H1 (cell line): Measurements from ENCODE around the gene PPM1M. TPM values are rescaled to one million over a fixed set of nuclear protein-coding genes. Genes with fewer than 3 reads are reported as not detected.

Experiments
- CTCF ChIA-PET: fragments of 300-600 bp; sonication (Branson Sonifier 250); formaldehyde crosslinking; loops from one replicate; lab custom pipeline; 2021; ENCODE audit not compliant: partially characterized antibody; lab: Charles Lee
- POLR2A ChIA-PET: fragments of 300-600 bp; sonication (Branson Sonifier 250); formaldehyde crosslinking; loops from one replicate; lab custom pipeline; 2021; ENCODE audit warnings: inconsistent platforms; ENCODE audit not compliant: partially characterized antibody; lab: Charles Lee
- DNase-seq, 2 experiments: peaks; one replicate each; pipeline versions ENCODE4 v3.0.0 to v3.0.0-alpha.2; 2010 to 2022; ENCODE audit warnings: low spot score in 2 of 2, low read depth in 1 of 2, mixed read lengths in 1 of 2
- FAIRE-seq: peaks from 2 replicates; lab custom pipeline; 2011; peaks lifted over from hg19 to GRCh38; lab: Jason Lieb, UNC
- H2AFZ ChIP-seq: 2 replicates; pipeline ENCODE4 v1.8.1; 2012; ENCODE audit warnings: low read length, inconsistent platforms
- H2AK5ac ChIP-seq: 2 replicates; pipeline ENCODE4 v1.6.1; 2013; ENCODE audit warnings: low read depth, low read length
- H2BK120ac ChIP-seq: replicated peaks from 2 replicates; pipeline ENCODE3; 2013; ENCODE audit warnings: low read depth, low read length, inconsistent platforms
- H2BK12ac ChIP-seq: 2 replicates; pipeline ENCODE4 v1.6.1; 2013; ENCODE audit warnings: low read depth, low read length
- H2BK15ac ChIP-seq: 2 replicates; pipeline ENCODE4 v1.6.1; 2013; ENCODE audit warnings: low read length
- H2BK20ac ChIP-seq: 2 replicates; pipeline ENCODE4 v1.6.1; 2013; ENCODE audit warnings: low read length
- H2BK5ac ChIP-seq: 2 replicates; pipeline ENCODE4 v1.6.1; 2013; ENCODE audit warnings: low read depth, low read length
- H3K14ac ChIP-seq: 2 replicates; pipeline ENCODE4 v1.6.1; 2013; ENCODE audit warnings: inconsistent platforms; ENCODE audit not compliant: insufficient read length
- H3K18ac ChIP-seq: 2 replicates; pipeline ENCODE4 v1.6.1; 2013; ENCODE audit warnings: low read length; ENCODE audit errors: extremely low read depth
- H3K23ac ChIP-seq: 2 replicates; pipeline ENCODE4 v1.6.1; 2013; ENCODE audit warnings: inconsistent platforms; ENCODE audit not compliant: insufficient read length
- H3K23me2 ChIP-seq: 2 replicates; pipeline ENCODE4 v1.6.1; 2013; ENCODE audit warnings: low read depth, low read length
- H3K27ac ChIP-seq: 2 replicates; pipeline ENCODE4 v1.6.1; 2011; ENCODE audit warnings: low read depth, low read length, inconsistent platforms
- H3K27me3 ChIP-seq, 4 experiments: replicated peaks in 1 of 4; 1 replicate in 1 of 4; 2 replicates in 3 of 4; pipeline versions ENCODE4 v1.6.1 to v1.8.1; 2011 to 2013; ENCODE audit warnings: low read length in 3 of 4, mild to moderate bottlenecking in 3 of 4, inconsistent platforms in 2 of 4, mixed read lengths in 2 of 4, moderate library complexity in 1 of 4; ENCODE audit not compliant: control insufficient read depth in 3 of 4, insufficient read depth in 3 of 4; ENCODE audit errors: extremely low read depth in 1 of 4
- H3K36me3 ChIP-seq, 4 experiments: 2 replicates each; pipeline versions ENCODE4 v1.6.1 to v1.8.1; 2011 to 2013; ENCODE audit warnings: mild to moderate bottlenecking in 4 of 4, low read length in 3 of 4, moderate library complexity in 2 of 4, control low read depth in 1 of 4, inconsistent platforms in 1 of 4; ENCODE audit not compliant: insufficient read depth in 4 of 4, control insufficient read depth in 2 of 4
- H3K4ac ChIP-seq: replicated peaks from 2 replicates; pipeline ENCODE3; 2013; ENCODE audit warnings: low read length, low read depth, mixed read lengths, inconsistent platforms; ENCODE audit not compliant: insufficient read length
- H3K4me1 ChIP-seq, 4 experiments: replicated peaks in 1 of 4; 1 replicate in 1 of 4; 2 replicates in 3 of 4; pipeline versions ENCODE4 v1.6.1 to v1.8.1; 2011 to 2013; ENCODE audit warnings: low read length in 3 of 4, inconsistent platforms in 2 of 4, mixed read lengths in 1 of 4; ENCODE audit not compliant: insufficient read depth in 4 of 4, control insufficient read depth in 3 of 4
- H3K4me2 ChIP-seq, 2 experiments: 2 replicates each; pipeline versions ENCODE4 v1.6.1 to v1.8.1; 2011 to 2013; ENCODE audit warnings: low read depth in 2 of 2, low read length in 2 of 2, control low read depth in 1 of 2, inconsistent platforms in 1 of 2, mild to moderate bottlenecking in 1 of 2; ENCODE audit not compliant: insufficient read depth in 1 of 2
- H3K4me3 ChIP-seq, 4 experiments: fragments of 200-600, 300-600 bp in 1 of 4; sonication (generic), shearing (Covaris generic), sonication (Bioruptor Twin) in 1 of 4; 2 replicates each; pipeline versions ENCODE4 v1.5.1 to v1.8.1; 2011 to 2016; ENCODE audit warnings: low read length in 4 of 4, low read depth in 3 of 4, control low read depth in 2 of 4, inconsistent platforms in 2 of 4, mild to moderate bottlenecking in 2 of 4, mixed read lengths in 1 of 4, moderate library complexity in 1 of 4; ENCODE audit not compliant: insufficient read depth in 2 of 4; ENCODE audit errors: extremely low read depth in 1 of 4
- H3K56ac ChIP-seq: replicated peaks from 2 replicates; pipeline ENCODE3; 2013; ENCODE audit warnings: low read depth, mild to moderate bottlenecking, mixed read lengths, low read length, inconsistent platforms; ENCODE audit not compliant: insufficient read length
- H3K79me1 ChIP-seq: 2 replicates; pipeline ENCODE4 v1.6.1; 2013; ENCODE audit warnings: low read depth, low read length, control low read depth
- H3K79me2 ChIP-seq, 2 experiments: 2 replicates each; pipeline versions ENCODE4 v1.6.1 to v1.8.1; 2012 to 2013; ENCODE audit warnings: low read length in 2 of 2, mild to moderate bottlenecking in 2 of 2, inconsistent platforms in 1 of 2; ENCODE audit not compliant: insufficient read depth in 2 of 2, control insufficient read depth in 1 of 2
- H3K9ac ChIP-seq, 4 experiments: replicated peaks in 1 of 4; 1 replicate in 1 of 4; 2 replicates in 3 of 4; pipeline versions ENCODE4 v1.6.1 to v1.8.1; 2011 to 2013; ENCODE audit warnings: low read depth in 3 of 4, low read length in 3 of 4, control low read depth in 2 of 4, mild to moderate bottlenecking in 2 of 4, moderate library complexity in 2 of 4, inconsistent platforms in 1 of 4; ENCODE audit errors: extremely low read depth in 1 of 4
- H3K9me3 ChIP-seq, 2 experiments: 2 replicates each; pipeline versions ENCODE4 v1.6.1 to v1.8.1; 2012 to 2013; ENCODE audit warnings: mild to moderate bottlenecking in 2 of 2, moderate library complexity in 2 of 2, control low read depth in 1 of 2, inconsistent platforms in 1 of 2, low read depth in 1 of 2, low read length in 1 of 2, mixed read lengths in 1 of 2; ENCODE audit not compliant: insufficient read depth in 2 of 2
- H4K20me1 ChIP-seq, 2 experiments: replicated peaks in 1 of 2; 2 replicates each; pipeline versions ENCODE3 to v1.8.1; 2011 to 2013; ENCODE audit warnings: inconsistent platforms in 2 of 2, low read length in 2 of 2, mild to moderate bottlenecking in 1 of 2; ENCODE audit not compliant: insufficient read depth in 2 of 2, control insufficient read depth in 1 of 2
- H4K5ac ChIP-seq: 2 replicates; pipeline ENCODE4 v1.6.1; 2013; ENCODE audit warnings: low read length, low read depth, mixed read lengths, inconsistent platforms; ENCODE audit not compliant: insufficient read length
- H4K8ac ChIP-seq: 2 replicates; pipeline ENCODE4 v1.8.0; 2013; ENCODE audit warnings: mild to moderate bottlenecking, moderate library complexity, low read length, inconsistent platforms; ENCODE audit not compliant: insufficient read depth; ENCODE audit errors: extremely low read depth
- H4K91ac ChIP-seq: replicated peaks from 2 replicates; pipeline ENCODE3; 2013; ENCODE audit warnings: low read length, mixed read lengths, inconsistent platforms; ENCODE audit not compliant: insufficient read length
- SUZ12 ChIP-seq: fragments of 200-600 bp; sonication (generic); IDR thresholded peaks from 2 replicates; pipeline ENCODE4 v1.6.1; 2012; ENCODE audit warnings: mild to moderate bottlenecking, inconsistent platforms, low read length, moderate library complexity, mixed read lengths
- TAF7 ChIP-seq: optimal IDR thresholded peaks from 2 replicates; pipeline ENCODE3; 2011; ENCODE audit warnings: low read depth, mild to moderate bottlenecking, inconsistent platforms, low read length, moderate library complexity, borderline replicate concordance
- polyA plus RNA-seq, 7 experiments: library from polyadenylated mRNA; depleted of rRNA in 3 of 7; stranded (reverse) in 5 of 7; unstranded in 2 of 7; fragments of >200 nt in 5 of 7; fragments of 200-250 nt in 2 of 7; gene quantifications; 1 replicate in 5 of 7; 2 replicates in 1 of 7; 4 replicates in 1 of 7; pipeline versions ENCODE4 v1.2.1 to v1.2.3, GENCODE V29; 2011 to 2013; ENCODE audit warnings: missing spikeins in 2 of 7, mixed read lengths in 2 of 7
- total RNA-seq: library from RNA; stranded (reverse); fragmentation: NEBNext Ultra II Directional; extraction: Animal tissue kit (Norgen Biotek cat#: 25700); gene quantifications from 2 replicates; pipeline ENCODE4 v1.2.1, GENCODE V29; 2021

PPM1M gene
- total and polyA plus RNA-seq, 2 of the 8 experiments (the other 6 are each of a cell fraction or from before 2014, with no cell fraction given), result 5.2 to 6.3 TPM

DNA sequence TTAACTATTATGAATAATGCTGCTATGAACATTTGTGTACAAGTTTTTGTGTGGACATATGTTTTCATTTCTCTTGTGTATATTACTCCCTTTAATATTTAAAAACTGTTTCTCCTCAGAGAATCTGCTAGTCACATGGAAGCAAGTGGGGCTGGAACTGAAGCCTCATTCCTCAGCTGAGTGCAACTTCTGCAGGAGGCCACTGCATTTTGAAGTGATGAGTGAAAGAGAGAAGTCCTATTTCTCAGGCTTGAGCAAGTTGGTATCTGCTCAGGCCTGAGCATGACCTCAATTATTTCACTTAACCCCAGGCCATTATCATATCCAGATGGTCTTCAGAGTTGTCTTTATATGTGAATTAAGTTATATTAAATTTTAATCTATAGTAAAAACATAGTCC lies 31.7 kb upstream of the PPM1M start:
- Histone ChIP-seq H3K36me3 (peaks cover 13 to 63% (median 50%) of the 10 kb centered on the region in 4 experiments; a peak in 7 of 8 replicates), H3K27me3 (no peaks in the 10 kb centered on the region), H4K8ac (no peak overlapping the region), H3K27ac (no peak overlapping the region), H4K20me1 (peaks cover 0 to 7% of the 10 kb centered on the region in 2 experiments), H2BK15ac (no peak overlapping the region), H2BK5ac (no peak overlapping the region), H2AFZ (no peak overlapping the region), H3K9ac (no peak overlapping the region), H2BK12ac (no peak overlapping the region), H3K4me1 (no peaks in the 10 kb centered on the region; a peak in 1 of 7 replicates), H3K79me2 (no peaks in the 10 kb centered on the region), H3K18ac (no peak overlapping the region), H3K56ac (no peak overlapping the region), H2BK120ac (no peak overlapping the region), H3K4me3 (no peak overlapping the region), H2AK5ac (no peak overlapping the region), H3K4ac (no peak overlapping the region), H3K14ac (no peak overlapping the region), H3K4me2 (no peak overlapping the region), H3K9me3 (no peaks in the 10 kb centered on the region), H4K91ac (no peak overlapping the region), H3K23me2 (no peaks in the 10 kb centered on the region), H3K79me1 (no peaks in the 10 kb centered on the region), H4K5ac (no peak overlapping the region), H2BK20ac (no peak overlapping the region), H3K23ac (no peak overlapping the region)
- FAIRE-seq (no peak), DNase-seq (no peak)
- CTCF ChIA-PET, result interaction anchor here (1.2 to 20.4 kb wide), 3 partner anchors 12 to 127 kb away, joined by 3 to 336 read pairs (median 4); partner anchors contain the start of genes TLR9 and TWF2
- POLR2A ChIA-PET, result no interaction called here
- TF ChIP-seq TAF7 (no peak), SUZ12 (no peak)
